ENCODE data around the gene FBXO9.

GRCh38 chr6:53041356-53041755 is 23.8 kb upstream of the FBXO9 start:
- no peak for TF ChIP-seq CTCF (IDR thresholded peaks at IDR 0.05)
- TF ChIP-seq POLR2AphosphoS5 (IDR thresholded peaks at IDR 0.05) = no peak
- no peak for TF ChIP-seq POLR2A (IDR thresholded peaks at IDR 0.05)
- no peak for TF ChIP-seq EP300 (IDR thresholded peaks at IDR 0.05; ENCODE audit: low read depth)

Data from transverse colon (tissue), 4 donors.